ENCODE results near the gene MCM9.

- no peak for TF ChIP-seq CTCF (conservative IDR thresholded peaks at IDR 0.05 in 1 of 2, IDR thresholded peaks at IDR 0.05 in 1 of 2; ENCODE audit: low read depth in 1 of 2, low read length in 2 of 2)
- no peak for TF ChIP-seq EZH2 (IDR thresholded peaks at IDR 0.05; ENCODE audit: low read length, missing control alignments)
Measured at GRCh38 chr6:118905851-118906250, 29.1 kb downstream of the MCM9 start.
